Glomerular visceral epithelial cell (primary cell): Measurements from ENCODE around the gene MUC5B.
A peak's percentile ranks its signal among the peaks of the same experiment; 100 is the strongest.
"Not testable (repeated sequence)": the region's sequence is repeated elsewhere in the genome, so short reads cannot be mapped to it uniquely, and the experiment has no call there.

Experiments
- DNase-seq: peaks from one replicate; pipeline ENCODE4 v3.0.0-alpha.2; 2016; ENCODE audit errors: extremely low spot score

The MUC5B gene

GRCh38 chr11:1202776-1203504 is 19.9 kb upstream of the MUC5B start:
- DNase-seq, result peak; percentile 49

GRCh38 chr11:1203505-1204271 is 19.2 kb upstream of the MUC5B start:
- DNase-seq, result peak; percentile 9

GRCh38 chr11:1204381-1205101 is 18.3 kb upstream of the MUC5B start:
- no peak for DNase-seq

- DNase-seq, result no peak
Measured at GRCh38 chr11:1205121-1205986, 17.5 kb upstream of the MUC5B start.

GRCh38 chr11:1205987-1206331 is 16.9 kb upstream of the MUC5B start:
- DNase-seq, result no peak

GRCh38 chr11:1206391-1207271 is 16.2 kb upstream of the MUC5B start:
- DNase-seq, result no peak

- no peak for DNase-seq
Measured at GRCh38 chr11:1207401-1208143, 15.3 kb upstream of the MUC5B start.

GRCh38 chr11:1208144-1208393 is 14.8 kb upstream of the MUC5B start:
- no peak for DNase-seq

- DNase-seq, result no peak
Measured at GRCh38 chr11:1208394-1209261, 14.2 kb upstream of the MUC5B start.

GRCh38 chr11:1209371-1210057 is 13.4 kb upstream of the MUC5B start:
- no peak for DNase-seq

GRCh38 chr11:1211838-1212237 is 11.0 kb upstream of the MUC5B start:
- no peak for DNase-seq

GRCh38 chr11:1215826-1216225 is 7.0 kb upstream of the MUC5B start:
- DNase-seq, result not testable (repeated sequence)

GRCh38 chr11:1217151-1217550 is 5.7 kb upstream of the MUC5B start:
- DNase-seq, result no peak

- no peak for DNase-seq
Measured at GRCh38 chr11:1218256-1218787, 4.5 kb upstream of the MUC5B start.

GRCh38 chr11:1218788-1219445 is 3.9 kb upstream of the MUC5B start:
- DNase-seq, result no peak

- no peak for DNase-seq
Measured at GRCh38 chr11:1219446-1219833, 3.4 kb upstream of the MUC5B start.

GRCh38 chr11:1219834-1220815 is 2.7 kb upstream of the MUC5B start:
- no peak for DNase-seq
